GM12878 (cell line): ENCODE data around the gene WDR13. TPM values are rescaled to one million over a fixed set of nuclear protein-coding genes. Genes with fewer than 3 reads are reported as not detected.

Experiments used
- ATAC-seq: fragments of 200-7000 bp; cut with Tn5 transposase; 3 replicates; pipeline ENCODE4 v1.9.1; 2020; ENCODE audit warnings: mild to moderate bottlenecking, moderate library complexity
- BruUV-seq: library from RNA; stranded (reverse); fragments of 400-500 nt; replicated peaks from 2 replicates; lab custom pipeline; 2021; lab: Mats Ljungman, UMichigan
- CTCF ChIA-PET: fragments of 300-600 bp; sonication (Branson Sonifier 250); formaldehyde crosslinking; extraction: SDS; loops from one replicate; lab custom pipeline; 2021; ENCODE audit warnings: inconsistent platforms; lab: Yijun Ruan, JAX
- POLR2A ChIA-PET: fragments of 350-600 bp; formaldehyde crosslinking; extraction: SDS; loops from one replicate; lab custom pipeline; 2021; ENCODE audit warnings: inconsistent platforms; lab: Charles Lee
- RAD21 ChIA-PET: fragments of 300-600 bp; sonication (Branson Sonifier 250); formaldehyde crosslinking; loops from one replicate; lab custom pipeline; 2023; ENCODE audit warnings: antibody characterized with exemption; ENCODE audit not compliant: unreplicated experiment; lab: Charles Lee
- SMC1A ChIA-PET: fragments of 300-600 bp; sonication (Branson Sonifier 250); formaldehyde crosslinking; loops from one replicate; lab custom pipeline; 2023; ENCODE audit not compliant: unreplicated experiment, uncharacterized antibody; lab: Charles Lee
- DNase-seq: peaks from one replicate; pipeline ENCODE4 v3.0.0-alpha.2; 2011; ENCODE audit warnings: low read depth, low spot score
- FAIRE-seq: peaks from 3 replicates; lab custom pipeline; 2011; peaks lifted over from hg19 to GRCh38; lab: Jason Lieb, UNC
- H2AFZ ChIP-seq: 2 replicates; pipeline ENCODE4 v1.6.0; 2011; ENCODE audit warnings: low read depth, low read length, control low read depth; ENCODE audit not compliant: control insufficient read depth
- H3K27ac ChIP-seq: 2 replicates; pipeline ENCODE4 v1.5.1; 2011; ENCODE audit warnings: control low read depth; ENCODE audit not compliant: control insufficient read depth, insufficient read depth
- H3K27me3 ChIP-seq, 2 experiments: replicated peaks in 1 of 2; 2 replicates each; pipeline versions ENCODE4 v1.6.0 to v1.6.1; 2011; ENCODE audit warnings: low read length in 1 of 2; ENCODE audit not compliant: control insufficient read depth in 2 of 2, insufficient read depth in 2 of 2
- H3K36me3 ChIP-seq, 2 experiments: 2 replicates each; pipeline ENCODE4 v1.5.1; 2011; ENCODE audit warnings: low read length in 1 of 2; ENCODE audit not compliant: control insufficient read depth in 2 of 2, insufficient read depth in 2 of 2
- H3K4me1 ChIP-seq: 2 replicates; pipeline ENCODE4 v1.6.1; 2011; ENCODE audit warnings: mild to moderate bottlenecking, low read length, moderate library complexity, mixed read lengths; ENCODE audit not compliant: control insufficient read depth, insufficient read depth
- H3K4me2 ChIP-seq: 2 replicates; pipeline ENCODE4 v1.6.0; 2011; ENCODE audit warnings: control low read depth; ENCODE audit not compliant: control insufficient read depth, insufficient read depth
- H3K4me3 ChIP-seq: fragments of 200-600 bp; sonication (generic); 2 replicates; pipeline ENCODE4 v1.5.1; 2016
- H3K79me2 ChIP-seq: 2 replicates; pipeline ENCODE4 v1.6.0; 2011; ENCODE audit warnings: low read length; ENCODE audit not compliant: control insufficient read depth, insufficient read depth
- H3K9ac ChIP-seq: 2 replicates; pipeline ENCODE4 v1.8.0; 2011; ENCODE audit warnings: low read length, control low read depth, mixed read lengths; ENCODE audit not compliant: control insufficient read depth, insufficient read depth
- H3K9me3 ChIP-seq: replicated peaks from 3 replicates; pipeline ENCODE4 v1.5.1; 2011; ENCODE audit warnings: mild to moderate bottlenecking, low read length; ENCODE audit not compliant: control insufficient read depth, insufficient read depth
- H4K20me1 ChIP-seq: 2 replicates; pipeline ENCODE4 v1.6.0; 2011; ENCODE audit not compliant: control insufficient read depth, insufficient read depth
- CBFB ChIP-seq: IDR thresholded peaks from 2 replicates; pipeline ENCODE4 v1.6.1; 2016; ENCODE audit warnings: antibody characterized with exemption, low read depth
- CBX5 ChIP-seq: sonication (generic); IDR thresholded peaks from 2 replicates; pipeline ENCODE4 v1.6.1; 2016; ENCODE audit warnings: low read depth, moderate library complexity, mild to moderate bottlenecking, inconsistent platforms
- EED ChIP-seq: sonication (generic); IDR thresholded peaks from 2 replicates; pipeline ENCODE4 v1.6.1; 2016; ENCODE audit warnings: antibody characterized with exemption, low read depth
- GATAD2B ChIP-seq: fragments of 450-650 bp; conservative IDR thresholded peaks from 2 replicates; pipeline ENCODE4 v1.6.1; 2017; ENCODE audit warnings: low read depth, mild to moderate bottlenecking, moderate library complexity
- HDAC6 ChIP-seq: fragments of 200-600 bp; sonication (generic); IDR thresholded peaks from one replicate; pipeline ENCODE4 v1.8.0; 2017; ENCODE audit warnings: antibody characterized with exemption; ENCODE audit not compliant: unreplicated experiment
- MEF2A ChIP-seq: IDR thresholded peaks from 2 replicates; pipeline ENCODE4 v1.6.1; 2011; ENCODE audit warnings: low read depth, mild to moderate bottlenecking, low read length, moderate library complexity; ENCODE audit not compliant: insufficient read depth
- MTA2 ChIP-seq: fragments of 450-650 bp; IDR thresholded peaks from 2 replicates; pipeline ENCODE4 v1.6.1; 2016; ENCODE audit warnings: low read depth, mild to moderate bottlenecking, moderate library complexity
- MXI1 ChIP-seq: fragments of 150-350 bp; IDR thresholded peaks from 2 replicates; pipeline ENCODE4 v1.6.1; 2011; ENCODE audit warnings: low read depth, mild to moderate bottlenecking, inconsistent platforms, low read length, improper control_type of control experiment
- RAD21 ChIP-seq: IDR thresholded peaks from 2 replicates; pipeline ENCODE4 v1.6.1; 2011; ENCODE audit warnings: mild to moderate bottlenecking, low read depth, low read length, moderate library complexity; ENCODE audit not compliant: insufficient read depth
- RFX5 ChIP-seq: IDR thresholded peaks from 2 replicates; pipeline ENCODE4 v1.6.1; 2011; ENCODE audit warnings: low read depth, low read length, improper control_type of control experiment
- SP1 ChIP-seq: IDR thresholded peaks from one replicate; pipeline ENCODE4 v1.6.1; 2011; ENCODE audit warnings: low read depth, low read length
- SPI1 ChIP-seq: IDR thresholded peaks from 2 replicates; pipeline ENCODE4 v1.6.1; 2011; ENCODE audit warnings: low read depth, mild to moderate bottlenecking, low read length, moderate library complexity, borderline replicate concordance; ENCODE audit not compliant: insufficient read depth
- STAT3 ChIP-seq: IDR thresholded peaks from 2 replicates; pipeline ENCODE4 v1.6.1; 2011; ENCODE audit warnings: low read depth, low read length, improper control_type of control experiment
- TCF3 ChIP-seq: IDR thresholded peaks from 2 replicates; pipeline ENCODE4 v1.6.1; 2012; ENCODE audit warnings: low read depth, mild to moderate bottlenecking, low read length, borderline replicate concordance; ENCODE audit not compliant: insufficient read depth
- ZNF384 ChIP-seq: IDR thresholded peaks from 2 replicates; pipeline ENCODE4 v1.6.1; 2012; ENCODE audit warnings: low read depth, mild to moderate bottlenecking, low read length, improper control_type of control experiment, borderline replicate concordance
- WGBS: methylation state at CpG from one replicate; pipeline ENCODE4 v1.1.6; 2016; ENCODE audit warnings: low lambda C conversion rate; ENCODE audit not compliant: insufficient replicate concordance, insufficient coverage; ENCODE audit errors: missing lambda C conversion rate; 5-methylcytosine and 5-hydroxymethylcytosine counted together
- in situ Hi-C: fragments of 300-500 bp; cut with MboI; formaldehyde crosslinking; loops from 9 replicates; pipeline ENCODE4 v1.14.3; 2018; ENCODE audit warnings: mixed read lengths
- intact Hi-C: fragments of 100-400 bp; cut with micrococcal nuclease; formaldehyde crosslinking; loops from one replicate; pipeline ENCODE4 v1.14.2; 2022; ENCODE audit not compliant: unreplicated experiment
- polyA plus RNA-seq, 11 experiments: library from polyadenylated mRNA; depleted of rRNA in 4 of 11; unstranded in 6 of 11; stranded (reverse) in 5 of 11; fragments of >200 nt; fragmentation: Nextera tagmentation in 4 of 11; fragmentation: Illumina TruSeq in 1 of 11; extraction: Ambion mirVana in 4 of 11; extraction: Trizol in 1 of 11; gene quantifications; 1 replicate in 1 of 11; 2 replicates in 10 of 11; pipeline versions ENCODE4 v1.2.1 to v1.2.3, GENCODE V29; 2011 to 2016; ENCODE audit warnings: inconsistent platforms in 2 of 11, missing spikeins in 2 of 11, low read depth in 1 of 11
- total RNA-seq, 4 experiments: library from RNA; depleted of rRNA in 3 of 4; stranded (reverse); fragments of >200 nt in 3 of 4; fragmentation: Illumina TruSeq in 1 of 4; extraction: Trizol in 1 of 4; gene quantifications; 2 replicates each; pipeline versions ENCODE4 v1.2.1 to v1.2.3, GENCODE V29; 2013 to 2021
- TF ChIP-seq, protein P1 (sequence below): fragments of 450-650 bp; IDR thresholded peaks from 2 replicates; pipeline ENCODE4 v1.6.1; 2016; ENCODE audit warnings: mild to moderate bottlenecking
- TF ChIP-seq, protein P2 (sequence below), 3 experiments: IDR thresholded peaks in 2 of 3; conservative IDR thresholded peaks in 1 of 3; 2 replicates each; pipeline ENCODE4 v1.5.1; 2011; ENCODE audit warnings: low read depth in 3 of 3, low read length in 3 of 3, mild to moderate bottlenecking in 3 of 3, control low read depth in 2 of 3, moderate library complexity in 2 of 3, inconsistent platforms in 1 of 3, mixed read lengths in 1 of 3; ENCODE audit not compliant: control insufficient read depth in 2 of 3, insufficient read depth in 1 of 3; ENCODE audit errors: extremely low read depth in 1 of 3

WDR13 gene
- total and polyA plus RNA-seq, 10 of the 15 experiments (the other 5 are each of a cell fraction or from before 2014, with no cell fraction given), result 6.9 to 62.7 (median 28.9) TPM

DNA sequence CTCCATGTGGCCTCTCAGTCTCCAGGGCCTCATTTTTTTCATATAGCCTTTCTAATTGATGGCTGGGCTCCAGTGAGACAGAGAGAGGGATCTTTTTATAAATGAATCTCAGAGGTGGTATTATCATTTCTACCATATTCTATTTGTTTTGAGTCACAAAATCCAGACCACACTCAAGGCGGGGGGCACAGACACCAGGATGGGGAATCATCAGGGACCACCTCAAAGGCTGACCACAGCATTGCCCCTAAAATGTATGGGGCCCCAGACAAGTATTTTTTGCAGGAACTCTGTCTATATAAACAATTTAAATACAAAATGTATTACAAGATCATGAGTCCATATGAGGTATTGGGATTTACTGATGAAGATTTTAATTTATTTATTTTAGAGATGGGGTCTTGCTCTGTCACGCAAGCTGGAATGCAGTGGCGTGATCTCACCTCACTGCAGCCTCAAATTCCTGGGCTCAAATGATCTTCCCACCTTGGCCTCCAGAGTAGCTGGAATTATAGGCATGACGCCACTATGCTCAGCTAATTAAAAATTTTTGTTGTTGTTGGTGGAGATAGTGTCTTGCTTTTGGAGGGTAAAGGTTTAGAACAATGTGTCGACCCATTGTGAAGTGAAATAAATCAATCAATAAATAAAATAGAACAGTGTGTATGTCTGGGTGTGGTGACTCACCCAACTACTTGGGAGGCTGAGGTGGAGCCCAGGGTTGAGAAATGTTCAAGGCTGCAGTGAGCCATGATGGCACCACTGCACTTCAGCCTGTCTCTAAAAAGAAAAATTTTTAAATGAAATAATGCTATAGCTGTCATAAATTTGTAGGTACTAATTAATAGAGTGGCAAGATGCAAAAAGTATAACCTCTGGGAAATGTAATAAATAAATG, 29.4 kb downstream of the WDR13 start (continued):
- TF ChIP-seq, protein P1, sequence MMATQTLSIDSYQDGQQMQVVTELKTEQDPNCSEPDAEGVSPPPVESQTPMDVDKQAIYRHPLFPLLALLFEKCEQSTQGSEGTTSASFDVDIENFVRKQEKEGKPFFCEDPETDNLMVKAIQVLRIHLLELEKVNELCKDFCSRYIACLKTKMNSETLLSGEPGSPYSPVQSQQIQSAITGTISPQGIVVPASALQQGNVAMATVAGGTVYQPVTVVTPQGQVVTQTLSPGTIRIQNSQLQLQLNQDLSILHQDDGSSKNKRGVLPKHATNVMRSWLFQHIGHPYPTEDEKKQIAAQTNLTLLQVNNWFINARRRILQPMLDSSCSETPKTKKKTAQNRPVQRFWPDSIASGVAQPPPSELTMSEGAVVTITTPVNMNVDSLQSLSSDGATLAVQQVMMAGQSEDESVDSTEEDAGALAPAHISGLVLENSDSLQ, result no peak

DNA sequence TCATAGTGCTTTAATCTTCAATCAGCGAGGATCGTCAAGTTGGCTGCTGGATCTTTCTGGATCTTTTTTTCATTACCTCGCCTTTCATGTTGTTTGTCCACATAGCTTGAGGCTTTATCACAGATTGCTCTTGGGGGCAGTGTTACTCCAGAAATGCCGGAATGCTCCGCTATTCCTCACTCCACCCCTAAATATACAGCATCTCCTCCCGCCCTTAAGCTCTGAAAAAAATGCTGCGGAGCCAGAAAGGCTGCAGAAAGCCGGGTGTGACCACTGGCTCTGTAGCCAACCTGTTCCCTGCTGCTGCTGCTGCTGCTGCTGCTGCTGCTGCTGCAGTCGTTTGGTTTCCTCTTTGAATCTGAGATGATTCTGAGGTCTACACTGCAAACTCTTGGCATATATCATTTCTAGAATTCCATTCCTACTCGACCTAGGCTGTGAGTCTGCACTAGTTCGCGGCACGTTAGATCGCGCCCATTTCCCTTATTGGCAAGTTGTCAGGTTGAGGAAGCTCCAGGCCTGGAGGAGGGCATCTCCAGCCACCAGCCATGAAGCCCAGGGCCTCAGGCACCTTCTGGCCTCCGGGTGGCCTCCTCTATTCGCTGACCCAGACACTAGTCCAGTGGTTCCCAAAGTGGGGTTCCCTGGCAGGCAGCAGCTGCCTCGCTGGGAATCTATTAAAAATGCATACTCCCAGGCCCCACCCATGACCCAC, 34.2 kb downstream of the WDR13 start:
- DNase-seq, result peak; percentile 65
- Histone ChIP-seq H3K79me2 (no peaks in the 10 kb centered on the region), H3K36me3 (no peaks in the 10 kb centered on the region), H3K27ac (no peak overlapping the region), H4K20me1 (no peaks in the 10 kb centered on the region), H3K9ac (no peak overlapping the region), H3K4me2 (peak overlapping the region; percentile 40), H3K4me3 (no peak overlapping the region), H3K4me1 (peaks cover 4% of the 10 kb centered on the region; the same call in 1 of the 2 replicates), H3K9me3 (no peaks in the 10 kb centered on the region), H2AFZ (no peak overlapping the region), H3K27me3 (no peaks in the 10 kb centered on the region)
- FAIRE-seq, result peak; percentile 31
- ChIA-PET CTCF (interaction anchor here (0.8 kb wide), 2 partner anchors 14 to 17 kb away, joined by 3 to 4 read pairs; no protein-coding TSS in a partner anchor), SMC1A (interaction anchor here (0.8 kb wide), 1 partner anchor 13 kb away, joined by 3 read pairs; no protein-coding TSS in a partner anchor), POLR2A (interaction anchor here (0.9 kb wide), 1 partner anchor 82 kb away, joined by 3 read pairs; no protein-coding TSS in a partner anchor), RAD21 (interaction anchor here (0.9 to 1.2 kb wide), 2 partner anchors 170 to 1207 kb away, joined by 3 read pairs; partner anchors contain the start of gene HDAC6)
- 33% methylated on average over 18 of the region's 18 CpGs for WGBS
- peak; percentile 96 for ATAC-seq
- no TSS peak for BruUV-seq
- intact Hi-C loops (loop anchor here (5.0 kb wide), 1 partner anchor 411 kb away; the partner anchor contains the start of gene TFE3), in situ Hi-C loops (no loop called here)
- TF ChIP-seq SP1, result peak; percentile 17
- 0 out of 2 replicates have a peak, but pooled peaks have one; percentile 6 for TF ChIP-seq MEF2A
- TF ChIP-seq ZNF384, result peak; percentile 99
- TF ChIP-seq, protein P2, sequence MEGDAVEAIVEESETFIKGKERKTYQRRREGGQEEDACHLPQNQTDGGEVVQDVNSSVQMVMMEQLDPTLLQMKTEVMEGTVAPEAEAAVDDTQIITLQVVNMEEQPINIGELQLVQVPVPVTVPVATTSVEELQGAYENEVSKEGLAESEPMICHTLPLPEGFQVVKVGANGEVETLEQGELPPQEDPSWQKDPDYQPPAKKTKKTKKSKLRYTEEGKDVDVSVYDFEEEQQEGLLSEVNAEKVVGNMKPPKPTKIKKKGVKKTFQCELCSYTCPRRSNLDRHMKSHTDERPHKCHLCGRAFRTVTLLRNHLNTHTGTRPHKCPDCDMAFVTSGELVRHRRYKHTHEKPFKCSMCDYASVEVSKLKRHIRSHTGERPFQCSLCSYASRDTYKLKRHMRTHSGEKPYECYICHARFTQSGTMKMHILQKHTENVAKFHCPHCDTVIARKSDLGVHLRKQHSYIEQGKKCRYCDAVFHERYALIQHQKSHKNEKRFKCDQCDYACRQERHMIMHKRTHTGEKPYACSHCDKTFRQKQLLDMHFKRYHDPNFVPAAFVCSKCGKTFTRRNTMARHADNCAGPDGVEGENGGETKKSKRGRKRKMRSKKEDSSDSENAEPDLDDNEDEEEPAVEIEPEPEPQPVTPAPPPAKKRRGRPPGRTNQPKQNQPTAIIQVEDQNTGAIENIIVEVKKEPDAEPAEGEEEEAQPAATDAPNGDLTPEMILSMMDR (IDR thresholded peaks at IDR 0.05 in 2 of 3, conservative IDR thresholded peaks at IDR 0.05 in 1 of 3; ENCODE audit: control insufficient read depth in 2 of 3, extremely low read depth in 1 of 3, insufficient read depth in 1 of 3, low read depth in 3 of 3, low read length in 3 of 3), result peak; percentile 19 to 57 (median 43); a peak in 4 of 6 replicates
- no peak for TF ChIP-seq MTA2
- TF ChIP-seq GATAD2B, result no peak
- no peak for TF ChIP-seq MXI1
- no peak for TF ChIP-seq HDAC6
- TF ChIP-seq EED, result no peak; the same call in 1 of the 2 replicates
- TF ChIP-seq CBFB, result no peak
- no peak for TF ChIP-seq RFX5
- no peak for TF ChIP-seq STAT3
- 0 out of 2 replicates have a peak, but pooled peaks have one; percentile 74 for TF ChIP-seq CBX5
- TF ChIP-seq TCF3, result no peak
- TF ChIP-seq SPI1, result no peak
- TF ChIP-seq RAD21, result peak; percentile 74
